Glomerular visceral epithelial cell (primary cell): ENCODE measurements around the gene SDR39U1.
"Not testable (repeated sequence)": the region's sequence is repeated elsewhere in the genome, so short reads cannot be mapped to it uniquely, and the experiment has no call there.

Source experiments
- DNase-seq: peaks from one replicate; pipeline ENCODE4 v3.0.0-alpha.2; 2016; ENCODE audit errors: extremely low spot score

The SDR39U1 gene, protein sequence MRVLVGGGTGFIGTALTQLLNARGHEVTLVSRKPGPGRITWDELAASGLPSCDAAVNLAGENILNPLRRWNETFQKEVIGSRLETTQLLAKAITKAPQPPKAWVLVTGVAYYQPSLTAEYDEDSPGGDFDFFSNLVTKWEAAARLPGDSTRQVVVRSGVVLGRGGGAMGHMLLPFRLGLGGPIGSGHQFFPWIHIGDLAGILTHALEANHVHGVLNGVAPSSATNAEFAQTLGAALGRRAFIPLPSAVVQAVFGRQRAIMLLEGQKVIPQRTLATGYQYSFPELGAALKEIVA

DNA sequence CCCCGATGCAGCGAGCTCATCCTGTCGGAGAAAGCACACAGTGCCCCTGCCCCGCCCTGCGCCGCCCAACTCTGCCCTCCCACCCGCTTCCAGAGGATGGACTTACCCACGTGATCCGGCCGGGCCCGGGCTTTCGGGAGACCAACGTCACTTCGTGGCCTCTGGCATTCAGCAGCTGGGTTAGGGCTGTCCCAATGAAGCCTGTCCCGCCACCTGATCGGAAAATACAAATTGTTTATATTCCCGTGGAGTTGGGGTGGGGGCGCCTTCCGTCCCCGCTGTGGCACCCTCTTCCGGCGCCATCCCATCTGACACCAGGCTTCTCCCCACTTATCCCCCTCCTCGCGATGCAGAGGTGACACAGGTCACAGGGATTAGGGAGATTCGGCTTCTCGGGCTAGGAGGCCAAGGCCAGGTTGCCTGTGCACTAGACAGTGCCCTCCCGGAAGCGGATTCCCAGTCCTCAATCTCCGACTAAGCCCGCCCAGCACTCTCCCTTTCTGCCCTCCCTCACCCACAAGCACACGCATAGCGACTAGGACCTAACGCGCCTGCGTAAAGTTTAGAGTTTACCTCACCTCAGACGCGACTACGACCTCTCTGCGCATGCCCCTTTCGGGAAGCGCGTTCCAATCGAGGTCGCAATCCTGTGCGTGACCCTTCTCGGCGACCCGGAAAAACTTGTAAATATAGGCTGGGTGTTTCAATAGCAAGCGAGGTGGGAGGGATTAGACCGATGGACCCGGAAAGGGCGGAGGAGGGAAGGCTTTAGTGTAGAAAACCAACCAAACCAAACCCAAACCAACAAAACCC is at the start of gene SDR39U1:
SDR39U1 (minus strand) TSS at position 537 of the 813 bp plus-strand sequence; CDS start at position 530, 7 bp downstream.
- peak; percentile 99 for DNase-seq

DNA sequence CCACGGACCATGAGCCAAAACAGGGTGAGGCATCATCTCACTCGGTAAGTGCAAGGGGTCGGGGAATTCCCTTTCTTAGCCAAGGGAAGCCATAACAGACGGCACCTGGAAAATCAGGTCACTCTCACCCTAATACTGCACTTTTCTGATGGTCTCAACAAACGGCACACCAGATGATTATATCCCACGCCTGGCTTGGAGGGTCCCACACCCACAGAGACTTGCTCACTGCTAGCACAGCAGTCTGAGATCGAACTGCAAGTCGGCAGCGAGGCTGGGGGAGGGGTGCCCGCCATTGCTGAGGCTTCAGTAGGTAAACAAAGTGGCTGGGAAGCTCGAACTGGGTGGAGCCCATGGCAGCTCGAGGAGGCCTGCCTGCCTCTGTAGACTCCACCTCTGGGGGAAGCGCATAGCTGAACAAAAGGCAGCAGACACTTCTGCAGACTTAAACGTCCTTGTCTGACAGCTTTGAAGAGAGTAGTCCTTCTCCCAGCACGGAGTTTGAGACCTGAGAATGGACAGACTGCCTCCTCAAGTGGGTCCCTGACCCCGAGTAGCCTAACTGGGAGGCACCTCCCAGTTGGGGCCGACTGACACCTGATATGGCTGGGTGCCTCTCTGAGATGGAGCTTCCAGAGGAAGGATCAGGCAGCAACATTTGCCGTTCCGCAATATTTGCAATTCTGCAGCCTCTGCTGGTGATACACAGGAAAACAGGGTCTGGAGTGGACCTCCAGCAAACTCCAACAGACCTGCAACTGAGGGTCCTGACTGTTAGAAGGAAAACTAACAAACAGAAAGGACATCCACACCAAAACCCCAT is 49.2 kb upstream of the SDR39U1 start:
- DNase-seq = not testable (repeated sequence)

DNA sequence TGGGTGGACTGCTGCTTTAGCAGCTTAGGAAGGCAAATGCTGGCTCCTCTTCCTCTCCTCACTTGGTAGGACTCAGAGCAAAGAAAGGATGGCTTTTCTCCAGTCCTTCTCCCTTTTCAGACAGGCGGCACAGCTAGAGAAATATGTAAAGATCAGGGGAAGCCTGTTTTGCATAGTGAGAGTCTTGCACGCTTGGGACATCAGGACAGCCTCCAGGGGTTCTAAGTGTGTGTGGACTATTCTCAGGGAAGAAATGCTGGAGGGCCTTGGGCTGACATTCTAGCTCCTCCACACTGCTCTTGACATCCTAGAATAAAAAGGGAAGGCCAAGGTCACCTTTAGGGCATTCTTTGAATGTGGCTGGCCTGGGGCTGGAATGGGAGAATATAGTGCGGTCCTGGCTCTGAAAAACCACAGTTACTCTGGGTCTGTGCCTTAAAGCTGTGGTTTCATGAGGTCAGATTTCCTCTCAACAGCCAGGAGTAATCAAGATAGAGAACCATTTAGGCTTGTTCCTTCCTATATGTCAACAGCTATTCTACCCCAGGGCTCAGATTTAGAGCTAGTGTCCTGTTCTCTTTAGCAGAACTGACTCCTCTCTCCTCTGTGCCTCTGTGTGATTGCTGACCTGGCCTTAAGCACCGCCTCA is 41.2 kb upstream of the SDR39U1 start:
- peak; percentile 56 for DNase-seq

DNA sequence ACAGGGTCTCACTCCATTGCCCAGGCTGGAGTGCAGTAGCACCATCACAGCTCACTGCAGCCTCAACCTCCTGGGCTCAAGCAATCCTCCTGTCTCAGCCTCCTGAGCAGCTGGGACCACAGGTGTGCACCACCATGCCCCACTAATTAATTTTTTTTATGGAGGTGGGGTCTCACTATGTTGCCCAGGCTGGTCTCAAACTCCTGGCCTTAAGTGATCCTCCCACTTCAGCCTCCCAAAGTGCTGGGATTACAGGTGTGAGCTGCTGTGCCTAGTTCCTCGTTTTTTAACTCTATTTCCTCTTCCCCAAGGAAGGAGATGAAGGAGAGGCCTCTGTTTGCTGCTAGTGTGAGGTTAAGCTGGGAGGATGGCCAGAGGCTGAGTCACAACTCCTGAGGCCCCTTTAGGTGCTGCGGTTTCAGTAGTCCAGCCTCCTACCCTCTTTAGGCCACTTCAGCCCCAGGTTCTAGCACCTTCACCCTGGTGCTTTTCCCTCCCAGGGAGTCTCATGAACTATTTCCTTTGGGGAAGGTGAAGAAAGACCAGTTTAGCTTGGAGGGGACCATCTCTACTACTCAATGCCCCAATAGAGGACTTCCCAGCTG is 40.2 kb upstream of the SDR39U1 start:
- DNase-seq = peak; percentile 77

DNA sequence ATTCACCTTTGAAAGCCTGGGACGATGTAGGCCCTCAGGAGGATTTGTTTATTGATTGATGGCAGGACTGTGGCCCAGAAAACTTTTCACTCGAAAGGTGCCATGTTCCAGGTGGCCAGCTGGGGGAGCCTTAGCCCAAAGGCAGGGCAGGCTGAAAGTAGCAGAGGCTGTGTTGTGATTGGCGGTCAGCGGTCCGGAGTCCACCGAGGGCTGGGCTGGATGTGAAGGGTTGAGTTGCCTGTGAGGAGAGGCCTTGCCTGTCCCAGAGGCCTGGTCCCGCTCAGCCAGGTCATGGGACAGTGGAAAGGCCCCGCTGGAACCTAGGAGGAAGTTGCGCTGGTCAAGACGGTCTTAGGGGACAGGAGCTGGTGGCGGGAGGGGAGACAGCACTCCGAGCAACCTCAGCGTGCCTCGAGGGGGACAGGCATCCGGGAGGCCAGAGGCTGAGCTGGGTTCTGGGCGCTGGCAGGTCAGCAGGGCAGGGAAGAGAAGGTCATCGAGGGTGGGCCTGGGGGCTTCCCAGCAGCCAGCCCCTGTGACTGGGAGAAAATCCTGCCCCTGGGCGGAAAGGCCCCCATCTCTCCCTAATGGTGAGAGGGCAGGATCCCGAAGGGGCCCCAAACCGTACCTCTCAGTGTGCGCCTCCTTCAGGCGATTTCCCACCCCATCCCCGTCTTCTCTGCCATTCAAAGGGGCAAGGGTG is 39.2 kb upstream of the SDR39U1 start:
- peak; percentile 40 for DNase-seq

DNA sequence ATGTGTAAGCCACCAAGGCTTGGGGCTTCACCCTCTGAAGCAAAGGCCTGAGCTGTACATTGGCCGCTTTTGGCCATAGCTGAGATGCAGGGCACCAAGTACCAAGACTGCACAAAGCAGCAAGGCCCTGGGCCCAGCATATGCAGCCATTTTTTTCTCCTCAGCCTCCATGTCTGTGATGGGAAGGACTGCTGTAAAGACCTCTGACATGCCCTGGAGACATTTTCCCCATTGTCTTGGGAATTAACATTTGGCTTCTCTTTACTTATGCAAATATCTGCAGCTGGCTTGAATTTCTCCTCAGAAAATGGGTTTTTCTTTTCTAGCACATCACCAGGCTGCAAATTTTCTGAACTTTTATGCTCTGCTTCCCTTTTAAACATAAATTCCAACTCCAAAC is 37.4 kb upstream of the SDR39U1 start:
- DNase-seq = not testable (repeated sequence)

DNA sequence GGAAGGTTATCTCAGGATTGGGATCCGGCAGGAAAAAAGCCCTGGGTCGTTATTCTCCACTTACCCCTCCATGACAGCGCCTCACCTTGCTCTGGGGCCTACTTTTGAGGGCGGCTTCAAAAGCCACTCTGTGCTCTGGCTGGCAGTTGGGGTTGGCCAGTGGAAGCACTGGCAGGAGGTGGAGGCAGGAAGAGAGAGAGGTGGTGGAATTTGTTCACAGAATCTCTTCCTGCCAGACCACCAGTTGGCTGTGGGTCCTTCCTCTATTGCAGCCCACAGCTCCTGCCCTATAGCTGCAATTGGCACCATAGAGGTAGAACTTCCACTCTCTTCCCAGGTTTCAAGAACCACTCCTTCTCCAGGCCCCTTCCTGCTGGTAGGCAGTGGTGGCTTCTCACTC is 32.7 kb upstream of the SDR39U1 start:
- DNase-seq = no peak

DNA sequence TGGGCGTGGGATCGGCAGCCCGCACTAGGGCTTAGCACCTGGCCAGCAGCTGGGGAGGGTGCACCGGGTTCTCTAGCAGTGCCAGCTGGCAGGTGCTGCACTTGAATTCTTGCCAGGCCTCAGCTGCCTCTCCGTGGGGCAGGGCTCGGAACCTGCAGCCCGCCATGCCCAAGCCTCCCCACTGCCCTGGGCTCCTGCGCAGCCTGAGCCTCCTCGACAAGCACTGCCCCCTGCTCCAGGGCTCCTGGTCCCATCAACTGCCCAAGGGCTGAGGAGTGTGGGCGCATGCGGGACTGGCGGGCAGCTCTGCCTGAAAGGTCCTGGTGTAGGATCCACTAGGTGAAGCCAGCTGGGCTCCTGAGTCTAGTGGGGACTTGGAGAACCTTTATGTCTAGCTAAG is 30.6 kb upstream of the SDR39U1 start:
- DNase-seq = no peak

DNA sequence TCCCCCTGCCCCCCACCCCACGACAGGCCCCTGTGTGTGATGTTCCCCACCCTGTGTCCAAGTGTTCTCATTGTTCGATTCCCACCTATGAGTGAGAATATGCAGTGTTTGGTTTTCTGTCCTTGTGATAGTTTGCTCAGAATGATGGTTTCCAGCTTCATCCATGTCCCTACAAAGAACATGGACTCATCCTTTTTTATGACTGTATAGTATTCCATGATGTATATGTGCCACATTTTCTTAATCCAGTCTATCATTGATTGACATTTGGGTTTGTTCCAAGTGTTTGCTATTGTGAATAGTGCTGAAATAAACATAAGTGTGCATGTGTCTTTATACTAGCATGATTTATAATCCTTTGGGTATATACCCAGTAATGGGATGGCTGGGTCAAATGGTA is 27.9 kb upstream of the SDR39U1 start:
- DNase-seq = not testable (repeated sequence)

DNA sequence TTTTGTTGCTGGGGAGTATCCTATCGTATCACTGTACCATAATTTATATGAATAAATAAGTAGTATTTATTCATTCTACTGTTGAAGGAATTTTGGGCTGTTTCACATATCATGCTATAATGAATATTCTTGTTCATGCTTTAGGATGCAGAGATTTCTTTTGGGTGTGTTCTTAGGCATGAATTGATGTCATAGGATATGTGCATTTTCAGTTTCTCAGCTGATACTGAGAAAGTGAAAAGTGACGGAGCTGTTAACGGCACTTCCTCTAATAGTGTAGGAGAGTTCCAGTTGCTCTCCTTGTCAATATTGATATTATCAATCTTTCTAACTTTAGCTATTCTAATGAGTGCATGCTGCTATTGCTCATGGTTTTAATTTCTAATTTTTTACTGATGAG is 23.2 kb upstream of the SDR39U1 start:
- no peak for DNase-seq

DNA sequence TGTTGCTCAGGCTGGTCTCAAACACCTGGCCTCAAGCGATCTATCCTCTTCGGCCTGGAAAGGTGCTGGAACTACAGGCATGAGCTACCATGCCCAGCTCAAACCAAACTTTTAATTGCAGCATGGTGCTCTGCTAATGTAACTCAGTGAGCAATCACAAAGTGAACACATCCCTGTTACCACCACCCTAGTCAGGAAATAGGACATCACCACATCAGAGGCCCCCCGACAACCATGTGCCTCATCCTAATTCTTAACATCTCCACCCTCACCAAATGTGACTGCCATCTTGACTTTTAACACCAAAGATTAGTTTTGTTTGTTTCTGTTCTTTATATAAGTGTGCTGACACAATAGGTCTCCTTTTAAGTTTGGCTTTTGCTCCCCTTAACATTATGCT is 22.8 kb upstream of the SDR39U1 start:
- no peak for DNase-seq

DNA sequence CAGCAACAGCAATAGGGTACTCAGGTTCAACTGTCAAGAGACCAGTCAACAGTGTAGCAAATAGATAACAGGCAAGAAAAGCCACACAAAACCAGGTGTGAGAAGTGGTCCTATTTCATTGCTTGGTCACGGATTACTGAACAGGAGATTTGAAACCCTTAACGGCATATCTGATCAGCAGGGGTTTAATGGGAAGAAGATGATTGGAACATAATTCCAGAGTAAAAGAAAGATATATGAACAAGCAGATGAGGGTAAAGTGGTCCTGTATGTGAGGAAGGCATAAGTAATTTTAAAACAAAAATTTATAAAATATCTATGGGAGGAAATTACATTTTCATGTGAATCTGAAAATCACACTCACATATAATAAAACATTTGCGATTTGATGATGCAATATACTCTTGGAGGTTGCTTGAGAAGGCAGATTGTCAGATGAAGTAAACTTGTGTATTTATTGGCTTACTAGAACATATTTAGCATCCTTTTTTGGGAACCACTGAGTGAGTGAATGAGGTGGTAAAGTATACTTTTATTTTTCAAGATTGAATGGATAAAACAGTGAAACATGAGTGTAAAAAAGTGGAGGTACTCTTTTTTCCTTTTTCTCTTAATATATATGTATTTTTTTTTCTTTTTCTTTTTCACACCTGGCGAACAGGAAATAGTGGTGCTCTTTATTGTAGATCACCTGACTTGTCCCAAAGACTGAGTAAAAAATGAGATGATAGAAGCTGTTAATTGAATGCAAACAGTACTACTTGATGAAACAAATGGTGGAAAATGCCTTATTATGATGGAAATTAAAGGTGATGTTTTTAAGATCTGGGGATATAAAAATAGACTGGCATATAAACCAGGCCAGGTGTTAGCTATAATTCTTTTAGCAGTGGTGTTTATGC is 21.6 kb upstream of the SDR39U1 start:
- no peak for DNase-seq

DNA sequence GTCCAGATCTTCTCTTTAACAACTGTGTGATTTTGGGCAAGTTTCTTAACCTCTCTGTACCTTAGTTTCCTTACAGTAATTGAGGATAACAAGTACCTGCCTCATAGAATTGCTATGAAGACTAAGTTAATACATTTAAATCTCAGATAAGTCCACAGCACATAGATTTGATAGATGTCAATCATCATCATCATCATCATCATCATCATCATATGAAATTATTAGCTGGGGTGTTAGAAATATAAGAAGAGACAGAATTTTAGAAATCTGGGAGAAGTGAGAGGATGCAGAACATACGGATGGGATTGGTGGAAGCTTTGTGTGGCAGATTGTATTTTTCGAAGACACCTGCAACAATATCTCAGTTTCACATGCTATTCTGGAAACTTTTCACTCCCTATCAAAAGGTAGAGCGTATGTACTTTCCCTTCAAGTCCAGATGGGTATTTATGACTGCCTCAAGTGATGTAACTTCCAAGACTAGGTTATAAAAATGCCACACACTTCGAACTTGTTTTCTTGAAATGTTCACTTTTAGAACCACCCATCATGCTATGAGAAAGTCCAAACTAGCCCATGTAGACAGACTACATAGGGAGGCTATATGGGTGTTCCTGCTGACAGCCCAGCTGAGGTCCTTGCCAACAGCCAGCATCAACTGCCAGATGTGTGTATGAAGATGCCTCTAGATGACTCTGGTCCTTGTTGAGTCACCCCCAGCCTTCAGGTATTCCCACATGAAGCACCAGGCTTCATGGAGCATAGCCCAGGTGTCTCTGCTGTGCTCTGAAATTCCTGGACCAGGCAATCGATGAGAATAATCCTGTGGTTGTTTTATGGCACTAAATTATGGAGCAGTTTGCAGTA is 20.7 kb upstream of the SDR39U1 start:
- no peak for DNase-seq

DNA sequence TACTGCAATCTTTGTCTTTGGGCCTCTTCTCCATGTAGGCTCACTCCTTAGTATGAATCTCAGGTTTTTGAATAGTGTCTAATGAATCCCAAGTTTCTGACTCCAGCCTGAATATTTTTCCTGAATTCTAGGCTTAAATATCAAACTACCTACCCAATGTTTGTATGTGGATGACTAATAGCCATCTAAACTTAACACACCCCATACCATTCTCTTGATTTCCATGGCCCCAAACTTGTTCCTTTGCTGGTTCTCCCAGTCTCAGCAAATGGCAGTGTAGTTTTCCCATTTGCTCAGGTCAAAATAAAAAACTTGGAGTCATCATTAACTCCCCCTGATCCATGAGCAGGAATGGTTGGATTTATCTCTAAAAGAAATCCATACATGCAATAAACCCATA is 18.8 kb upstream of the SDR39U1 start:
- DNase-seq = no peak

DNA sequence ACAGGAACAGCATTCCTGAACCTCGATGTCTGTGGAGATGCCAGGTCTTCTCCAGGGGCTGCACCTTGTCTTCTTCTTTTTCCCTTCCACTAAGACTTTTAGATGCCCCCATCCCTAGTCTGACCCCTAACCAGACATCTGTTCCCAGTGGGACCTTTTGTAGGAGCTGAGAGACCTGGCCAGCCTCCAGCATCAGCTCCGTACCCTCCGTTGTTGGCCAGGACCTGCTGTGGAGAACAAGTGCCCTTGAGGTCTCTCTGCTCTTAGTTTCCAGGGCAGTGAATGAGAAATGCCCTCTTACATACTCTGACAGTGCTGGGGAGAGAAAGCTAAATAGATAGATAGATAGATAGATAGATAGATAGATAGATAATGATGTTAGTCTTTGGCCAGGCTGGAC is 16.8 kb upstream of the SDR39U1 start:
- DNase-seq = no peak

DNA sequence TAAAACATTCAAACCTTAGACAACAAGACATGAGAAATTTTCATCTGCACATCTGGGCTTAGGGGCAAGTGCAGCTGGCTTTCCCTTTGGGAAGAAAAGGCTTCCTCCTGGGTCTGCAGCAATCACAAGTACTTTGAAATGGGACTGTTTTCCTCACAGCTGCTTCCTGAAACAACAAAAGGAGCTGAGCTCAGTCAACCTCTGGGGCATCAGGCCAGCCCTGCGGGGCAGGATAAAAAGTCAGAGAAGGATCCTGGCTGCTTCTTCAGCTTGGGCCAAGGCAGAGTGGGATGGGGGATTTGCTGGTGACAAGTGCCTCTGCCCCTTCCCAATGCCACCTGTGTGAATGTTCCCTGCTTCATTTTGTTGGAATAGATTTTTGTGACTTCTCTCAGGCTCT is 16.2 kb upstream of the SDR39U1 start:
- DNase-seq = no peak

DNA sequence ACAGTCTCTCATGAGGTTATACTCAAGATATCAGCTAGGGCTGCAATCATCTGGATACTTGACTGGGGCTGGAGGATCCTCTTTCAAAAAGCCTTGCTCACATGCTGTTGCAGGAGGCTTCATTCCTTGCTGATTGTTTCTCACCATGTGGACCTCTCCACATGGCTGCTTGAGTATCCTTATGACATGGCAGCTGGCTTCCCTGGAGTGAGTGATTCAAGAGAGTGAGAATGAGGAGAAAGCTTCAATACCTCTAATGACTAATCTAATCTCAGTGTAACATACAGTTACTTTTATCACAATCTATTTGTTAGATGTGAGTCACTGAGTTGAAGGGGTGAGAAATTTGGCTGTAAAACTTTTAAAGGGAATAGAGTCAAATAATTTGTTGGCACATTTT is 14.4 kb upstream of the SDR39U1 start:
- no peak for DNase-seq

DNA sequence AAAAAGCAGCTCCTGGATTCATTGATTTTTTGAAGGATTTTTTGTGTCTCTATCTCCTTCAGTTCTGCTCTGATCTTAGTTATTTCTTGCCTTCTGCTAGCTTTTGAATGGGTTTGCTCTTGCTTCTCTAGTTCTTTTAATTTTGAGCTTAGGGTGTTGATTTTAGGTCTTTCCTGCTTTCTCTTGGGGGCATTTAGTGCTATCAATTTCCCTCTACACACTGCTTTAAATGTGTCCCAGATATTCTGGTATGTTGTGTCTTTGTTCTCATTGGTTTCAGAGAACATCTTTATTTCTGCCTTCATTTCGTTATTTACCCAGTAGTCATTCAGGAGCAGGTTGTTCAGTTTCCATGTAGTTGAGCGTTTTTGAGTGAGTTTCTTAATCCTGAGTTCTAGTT is 8.3 kb upstream of the SDR39U1 start:
- not testable (repeated sequence) for DNase-seq
